GM10248 (cell line): ENCODE data around the gene ISG20L2.
A peak's percentile ranks its signal among the peaks of the same experiment; 100 is the strongest.

Source experiments
- CTCF ChIA-PET: fragments of 300-600 bp; sonication (Branson Sonifier 250); formaldehyde crosslinking; extraction: SDS; loops from one replicate; lab custom pipeline; 2021; ENCODE audit warnings: antibody characterized with exemption; lab: Yijun Ruan, JAX
- POLR2A ChIA-PET: fragments of 350-650 bp; sonication (Branson Sonifier 250); formaldehyde crosslinking; extraction: SDS; loops from one replicate; lab custom pipeline; 2020; ENCODE audit warnings: antibody characterized with exemption; lab: Yijun Ruan, JAX
- DNase-seq: peaks from one replicate; pipeline ENCODE4 v3.0.0; 2012; ENCODE audit errors: extremely low spot score
- TF ChIP-seq, protein P1 (sequence below): IDR thresholded peaks from 2 replicates; pipeline ENCODE4 v1.5.1; 2012; ENCODE audit warnings: mild to moderate bottlenecking, low read depth; ENCODE audit errors: extremely low read depth, missing control alignments, control extremely low read depth

The ISG20L2 gene

DNA sequence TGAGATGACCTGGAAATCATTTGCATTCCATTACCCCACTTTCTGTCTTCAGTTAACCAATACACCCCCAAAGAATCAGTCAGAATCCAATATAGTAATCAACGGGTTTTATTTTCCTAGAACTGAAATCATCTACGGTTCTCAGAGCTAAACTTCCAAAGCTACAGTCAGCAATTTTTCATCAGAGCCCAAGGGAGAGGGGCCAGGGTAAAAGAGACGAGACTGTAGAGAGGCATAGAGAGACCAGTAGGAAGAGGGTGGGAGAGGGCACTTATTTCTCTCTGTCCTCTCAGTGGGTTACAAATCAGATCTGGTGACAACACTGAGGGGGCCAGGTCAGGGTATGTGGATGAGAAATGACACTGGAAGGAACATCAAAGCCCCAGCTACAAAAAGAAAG is 13.5 kb upstream of the ISG20L2 start:
- no peak for DNase-seq
- TF ChIP-seq, protein P1, sequence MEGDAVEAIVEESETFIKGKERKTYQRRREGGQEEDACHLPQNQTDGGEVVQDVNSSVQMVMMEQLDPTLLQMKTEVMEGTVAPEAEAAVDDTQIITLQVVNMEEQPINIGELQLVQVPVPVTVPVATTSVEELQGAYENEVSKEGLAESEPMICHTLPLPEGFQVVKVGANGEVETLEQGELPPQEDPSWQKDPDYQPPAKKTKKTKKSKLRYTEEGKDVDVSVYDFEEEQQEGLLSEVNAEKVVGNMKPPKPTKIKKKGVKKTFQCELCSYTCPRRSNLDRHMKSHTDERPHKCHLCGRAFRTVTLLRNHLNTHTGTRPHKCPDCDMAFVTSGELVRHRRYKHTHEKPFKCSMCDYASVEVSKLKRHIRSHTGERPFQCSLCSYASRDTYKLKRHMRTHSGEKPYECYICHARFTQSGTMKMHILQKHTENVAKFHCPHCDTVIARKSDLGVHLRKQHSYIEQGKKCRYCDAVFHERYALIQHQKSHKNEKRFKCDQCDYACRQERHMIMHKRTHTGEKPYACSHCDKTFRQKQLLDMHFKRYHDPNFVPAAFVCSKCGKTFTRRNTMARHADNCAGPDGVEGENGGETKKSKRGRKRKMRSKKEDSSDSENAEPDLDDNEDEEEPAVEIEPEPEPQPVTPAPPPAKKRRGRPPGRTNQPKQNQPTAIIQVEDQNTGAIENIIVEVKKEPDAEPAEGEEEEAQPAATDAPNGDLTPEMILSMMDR, result no peak
- ChIA-PET POLR2A (interaction anchor here (0.6 to 1.1 kb wide), 4 partner anchors 14 to 548 kb away, joined by 3 to 5 read pairs (median 4); partner anchors contain the start of genes ISG20L2, METTL25B, PRCC and SLC25A44), CTCF (interaction anchor here (1.3 to 5.3 kb wide), 3 partner anchors 15 to 36 kb away, joined by 5 to 64 read pairs (median 6); partner anchors contain the start of genes CRABP2, ISG20L2 and METTL25B)

DNA sequence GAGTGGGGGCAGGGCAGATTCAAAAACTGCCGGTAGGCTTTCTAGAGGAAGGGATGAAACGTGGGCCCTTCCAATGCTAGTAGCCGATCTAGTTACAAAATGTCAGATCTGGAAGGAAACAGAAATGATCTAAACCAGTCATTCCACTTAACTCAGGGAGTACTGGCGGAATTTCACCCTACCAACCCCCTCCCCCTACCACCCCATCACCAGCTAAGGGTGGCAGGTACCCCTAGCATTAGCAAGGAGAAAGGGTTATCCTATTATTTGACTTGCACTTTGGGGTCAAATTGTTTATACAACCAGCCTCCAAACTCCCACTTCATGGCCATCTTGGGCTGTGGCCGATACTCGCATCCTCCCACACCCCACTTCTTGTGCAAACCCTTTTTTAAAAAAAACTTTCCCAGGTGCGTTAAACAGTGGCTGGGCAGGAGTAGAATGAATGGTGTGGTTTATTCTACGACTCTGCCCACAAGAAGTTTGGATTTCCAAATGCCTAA is 13.0 kb upstream of the ISG20L2 start:
- TF ChIP-seq, protein P1, result no peak
- CTCF ChIA-PET, result interaction anchor here (0.9 to 5.3 kb wide), 8 partner anchors 10 to 35 kb away, joined by 3 to 64 read pairs (median 6); partner anchors contain the start of genes CRABP2, HDGF, ISG20L2 and METTL25B
- no peak for DNase-seq
- POLR2A ChIA-PET, result interaction anchor here (0.6 to 1.7 kb wide), 5 partner anchors 13 to 548 kb away, joined by 3 to 15 read pairs (median 5); partner anchors contain the start of genes ISG20L2, METTL25B, PRCC and SLC25A44

DNA sequence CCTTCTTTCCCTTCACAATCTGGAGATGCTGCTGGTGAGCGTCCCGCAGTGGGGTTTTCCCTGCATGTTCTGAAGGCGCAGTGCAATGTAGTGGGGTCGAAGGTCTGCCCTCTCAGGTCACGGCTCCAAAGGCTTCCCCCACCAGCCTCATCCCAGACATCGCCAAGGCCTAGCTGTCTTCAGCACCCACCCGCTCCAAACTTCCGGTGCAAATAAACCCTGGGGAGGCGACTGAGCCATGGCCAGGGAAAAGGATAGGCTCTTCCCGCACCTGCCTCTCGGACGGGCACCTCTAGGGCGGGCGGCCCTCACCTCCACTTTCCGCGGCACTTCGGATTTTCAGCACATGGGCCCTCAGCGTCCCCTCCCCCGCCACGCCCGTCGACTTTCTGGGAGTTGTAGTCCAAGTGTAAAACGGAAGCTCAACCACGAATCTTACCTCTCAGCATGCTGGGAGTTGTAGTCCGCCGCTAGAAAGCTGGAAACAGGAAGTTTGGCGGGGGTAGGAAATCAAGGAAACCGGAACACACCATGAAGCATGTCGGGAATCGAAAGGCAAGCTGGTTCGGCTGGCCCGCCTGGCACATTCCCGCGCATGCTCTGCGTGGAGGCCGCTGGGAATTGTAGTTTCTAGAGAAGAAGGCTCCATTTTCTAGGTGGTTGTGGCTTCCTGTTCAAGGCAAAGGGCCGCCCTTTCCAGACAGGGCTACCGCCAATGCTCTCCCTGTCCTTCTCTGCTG is 12.3 kb upstream of the ISG20L2 start, which contains the start of gene MRPL24:
Gene MRPL24, minus strand, starts transcription at position 348 of the 740 bp plus-strand sequence. CDS start 2,384 bp downstream, outside the sequence.
- DNase-seq, result peak; percentile 93
- TF ChIP-seq, protein P1, result no peak
- ChIA-PET CTCF (interaction anchor here (0.9 to 5.3 kb wide), 9 partner anchors 10 to 35 kb away, joined by 3 to 64 read pairs (median 5); partner anchors contain the start of genes CRABP2, HDGF, ISG20L2 and METTL25B), POLR2A (interaction anchor here (0.6 to 1.7 kb wide), 4 partner anchors 13 to 547 kb away, joined by 4 to 15 read pairs (median 8); partner anchors contain the start of genes ISG20L2, METTL25B, PRCC and SLC25A44)

GRCh38 chr1:156740237-156740740 is 11.7 kb upstream of the ISG20L2 start:
- CTCF ChIA-PET, result interaction anchor here (0.9 to 5.3 kb wide), 7 partner anchors 9 to 31 kb away, joined by 3 to 64 read pairs (median 5); partner anchors contain the start of genes HDGF, ISG20L2, METTL25B and PRCC
- DNase-seq, result no peak
- TF ChIP-seq, protein P1, result no peak
- POLR2A ChIA-PET, result interaction anchor here (0.7 to 1.7 kb wide), 3 partner anchors 12 to 27 kb away, joined by 4 to 15 read pairs (median 11); partner anchors contain the start of genes ISG20L2, METTL25B and PRCC

- ChIA-PET CTCF (interaction anchor here (1.5 to 5.3 kb wide), 2 partner anchors 12 to 49 kb away, joined by 5 to 64 read pairs; partner anchors contain the start of genes ISG20L2 and METTL25B), POLR2A (no interaction called here)
Observed at GRCh38 chr1:156738916-156739315, 10.3 kb upstream of the ISG20L2 start.

More at GRCh38 chr1:156738916-156739315, 10.3 kb upstream of the ISG20L2 start:
- TF ChIP-seq, protein P1, result no peak
- no peak for DNase-seq
